Right lobe of liver (tissue), 4 donors: ENCODE results near the gene TMPRSS5.

Experiments
- CTCF ChIP-seq, 4 donors: fragments of 200-600 bp in 3 of 4; fragments of 450-650 bp in 1 of 4; IDR thresholded peaks; one replicate each; pipeline versions ENCODE4 v1.5.1 to v1.8.0; 2016 to 2022; ENCODE audit warnings: antibody characterized with exemption in 4 of 4, mild to moderate bottlenecking in 2 of 4
- POLR2A ChIP-seq: fragments of 450-650 bp; IDR thresholded peaks from one replicate; pipeline ENCODE4 v1.6.1; 2017; ENCODE audit warnings: antibody characterized with exemption, mild to moderate bottlenecking
- donor health status: DM: no; HTN: no; CAD: no.
- donor health status: DM: no; HTN: no; CAD: no.
- donor health status: DM: no; HTN: yes; CAD: no.

DNA sequence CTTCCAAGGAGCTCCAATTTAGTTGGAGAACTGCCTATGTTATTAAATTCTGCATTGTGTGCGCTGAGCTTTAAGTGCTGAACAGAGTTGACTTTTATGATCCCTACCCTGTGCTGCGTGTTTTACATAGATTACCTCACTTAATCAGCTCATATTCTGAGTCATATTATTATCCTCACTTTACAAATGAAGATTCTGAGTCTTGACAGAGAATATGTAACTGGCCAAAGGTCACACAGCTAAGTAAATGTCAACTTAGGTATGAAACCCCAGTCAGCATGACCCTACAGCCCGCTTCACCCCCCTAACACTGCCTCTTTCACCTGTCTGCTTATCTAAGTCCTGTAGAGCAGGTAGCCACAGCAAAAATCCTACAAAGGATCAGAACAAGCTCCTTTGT lies 19.8 kb upstream of the TMPRSS5 start:
- TF ChIP-seq CTCF (IDR thresholded peaks at IDR 0.05): no peak
- no peak for TF ChIP-seq POLR2A
